RPMI8226 (cell line): ENCODE data around the gene PTPRT.

Experiments
- DNase-seq: peaks from one replicate; pipeline ENCODE4 v3.0.0-alpha.2; 2015

The PTPRT gene

GRCh38 chr20:42507874-42508273 is 681.8 kb downstream of the PTPRT start:
- no peak for DNase-seq

- no peak for DNase-seq
These were observed 683.3 kb downstream of the PTPRT start for GRCh38 chr20:42506397-42506796.

- no peak for DNase-seq
These were observed 687.1 kb downstream of the PTPRT start for GRCh38 chr20:42502591-42502990.

GRCh38 chr20:42496595-42496994 is 693.1 kb downstream of the PTPRT start:
- DNase-seq = no peak

DNA sequence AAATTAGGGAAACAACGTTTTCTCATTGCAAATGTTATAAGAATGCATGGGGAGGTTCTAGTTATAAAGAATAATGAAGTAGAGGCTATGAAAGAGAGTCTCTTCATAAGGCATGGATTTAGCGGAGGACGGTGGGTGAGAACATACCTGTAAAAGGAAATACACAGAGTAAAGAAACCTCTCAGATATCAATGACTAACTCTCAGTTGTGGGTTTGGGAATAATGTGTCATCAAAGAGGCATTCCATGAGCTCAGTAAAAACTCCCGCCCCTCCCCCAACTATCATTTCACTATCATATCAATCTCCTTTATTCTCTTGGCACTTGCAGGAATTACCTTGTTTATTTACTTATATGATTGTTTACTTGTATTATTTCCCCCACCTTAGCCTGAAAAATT is 695.4 kb downstream of the PTPRT start:
- DNase-seq = no peak

DNA sequence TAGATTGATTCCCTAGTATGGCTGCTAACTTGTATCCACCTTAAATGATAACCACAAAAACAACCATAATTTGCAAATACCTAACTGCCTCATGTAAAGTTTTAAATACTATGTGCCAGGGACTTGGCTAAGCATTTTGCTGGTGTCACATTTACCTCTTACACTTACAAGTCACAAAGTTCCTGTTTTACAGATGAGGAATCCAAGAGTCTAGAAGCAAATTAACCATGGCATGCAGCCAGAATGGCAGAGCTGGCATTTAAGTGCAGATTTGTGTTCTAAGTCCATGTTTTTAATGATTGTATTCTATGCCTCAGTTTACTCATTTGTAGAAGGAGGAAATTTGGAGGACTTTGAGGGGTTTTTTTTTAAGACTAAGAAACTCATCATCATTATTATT is 696.7 kb downstream of the PTPRT start:
- DNase-seq = no peak

- DNase-seq = no peak
These were observed 697.4 kb downstream of the PTPRT start for GRCh38 chr20:42492290-42492689.

DNA sequence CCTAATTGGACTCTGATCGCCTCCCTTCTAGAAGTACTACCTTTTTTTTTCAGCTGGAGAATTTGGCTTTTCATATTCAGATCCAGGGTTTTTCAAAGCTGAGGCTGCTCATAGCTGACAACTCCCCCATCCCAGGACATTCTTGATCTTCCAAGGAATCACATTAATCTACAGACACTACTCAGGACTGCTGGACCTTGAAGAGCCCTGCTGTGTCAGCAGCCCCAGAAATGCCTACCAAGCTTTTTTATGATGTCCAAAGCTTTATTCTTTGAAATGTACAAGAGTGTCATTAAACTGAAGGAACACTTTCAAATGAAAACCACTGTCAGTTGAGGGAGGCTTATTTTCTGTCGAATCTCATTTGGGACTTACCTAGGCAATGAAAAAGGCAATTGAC is 704.1 kb downstream of the PTPRT start:
- no peak for DNase-seq

DNA sequence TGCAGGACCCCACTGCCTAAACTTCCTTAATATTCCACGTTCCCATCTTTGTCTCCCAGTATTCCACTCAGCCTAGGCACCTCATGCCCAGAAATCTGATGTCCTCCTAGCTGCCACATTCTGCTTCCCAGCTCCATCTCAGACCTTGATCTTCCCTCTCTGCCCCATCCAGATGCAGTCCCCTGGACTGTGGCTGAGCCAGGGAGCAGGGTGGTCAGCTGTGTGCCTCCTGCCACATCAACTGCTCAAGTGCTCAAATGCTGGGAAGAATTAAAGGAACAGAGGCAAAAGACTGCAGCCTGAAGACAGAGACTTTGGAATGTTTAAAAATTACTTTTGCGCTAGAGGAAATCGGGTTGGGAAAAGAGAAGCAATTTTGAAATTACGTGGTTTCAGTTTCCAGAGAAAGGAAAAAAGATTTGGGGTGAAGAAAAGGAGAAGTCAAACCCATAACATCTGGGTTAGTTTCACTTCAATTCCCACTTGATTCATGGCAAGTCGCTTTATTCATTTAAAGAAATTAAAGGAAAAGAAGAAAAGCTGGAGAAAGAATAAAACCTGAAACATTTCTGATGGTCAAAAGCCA is 704.8 kb downstream of the PTPRT start:
- DNase-seq = no peak

GRCh38 chr20:42484335-42484734 is 705.4 kb downstream of the PTPRT start:
- no peak for DNase-seq

DNA sequence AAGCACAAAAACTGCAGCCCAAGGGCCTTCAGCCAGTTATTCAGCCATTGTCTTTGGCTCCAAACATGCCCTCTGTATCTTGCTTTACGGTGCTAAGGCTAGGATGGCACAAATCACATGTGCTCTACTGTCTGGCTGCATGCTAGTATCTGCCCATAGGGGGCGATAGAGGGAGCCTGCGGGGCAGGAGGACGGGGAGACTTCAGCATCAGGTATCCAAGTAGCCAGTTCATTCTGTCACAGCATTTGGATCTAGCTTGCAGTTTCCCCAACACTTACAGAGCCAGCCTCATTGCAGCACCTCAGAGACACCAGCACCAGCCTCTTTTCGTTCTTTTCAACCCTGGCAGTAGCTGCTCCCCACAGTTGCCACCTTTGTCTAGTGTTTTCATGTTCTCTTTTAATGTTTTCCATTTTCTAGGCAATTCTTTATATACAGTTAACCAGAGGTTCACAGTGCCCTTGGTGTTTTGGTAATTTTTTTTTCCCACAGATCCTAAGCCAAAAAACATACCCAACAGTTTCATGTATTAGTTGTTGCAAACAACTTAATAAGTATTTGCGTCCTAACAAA is 705.9 kb downstream of the PTPRT start:
- DNase-seq = peak; percentile 51

DNA sequence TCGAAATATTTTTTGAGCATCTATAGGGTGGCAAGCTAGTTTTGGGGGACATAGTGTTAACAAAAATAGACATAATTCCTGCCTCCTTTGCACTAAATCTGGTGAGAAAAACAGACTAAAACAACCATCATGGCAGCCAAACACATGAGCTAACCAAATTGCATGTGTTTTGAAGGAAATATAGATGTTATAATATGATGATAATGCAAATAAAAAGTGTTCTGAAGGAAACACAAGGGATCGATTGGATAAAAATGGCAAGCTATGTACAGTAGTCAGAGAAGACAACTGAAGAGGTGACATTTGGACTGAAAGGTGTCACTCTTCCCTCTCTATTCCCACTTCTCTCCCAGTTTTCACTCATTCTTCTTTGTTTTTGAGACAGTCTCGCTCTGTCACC is 706.9 kb downstream of the PTPRT start:
- DNase-seq = no peak

- no peak for DNase-seq
These were observed 713.9 kb downstream of the PTPRT start for GRCh38 chr20:42475773-42476172.

DNA sequence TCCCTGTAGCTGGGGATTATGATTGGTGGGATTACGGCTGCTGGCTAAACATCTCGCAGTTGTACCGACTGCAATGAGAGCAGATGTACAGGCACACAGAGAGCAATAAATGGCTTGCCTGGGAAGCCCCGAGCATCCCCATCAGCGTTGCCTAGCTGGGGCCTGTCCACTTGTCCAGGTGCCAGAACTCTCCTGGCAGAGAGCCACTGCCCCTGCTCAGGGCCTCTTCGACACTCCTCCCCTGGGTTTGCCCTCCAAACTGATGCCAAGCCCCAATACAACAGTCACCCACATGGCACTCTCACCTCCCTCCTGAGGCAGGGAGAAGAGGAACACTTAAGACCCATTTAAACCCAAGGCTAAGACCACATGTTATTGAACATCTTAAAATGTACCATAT is 715.1 kb downstream of the PTPRT start:
- DNase-seq = no peak

DNA sequence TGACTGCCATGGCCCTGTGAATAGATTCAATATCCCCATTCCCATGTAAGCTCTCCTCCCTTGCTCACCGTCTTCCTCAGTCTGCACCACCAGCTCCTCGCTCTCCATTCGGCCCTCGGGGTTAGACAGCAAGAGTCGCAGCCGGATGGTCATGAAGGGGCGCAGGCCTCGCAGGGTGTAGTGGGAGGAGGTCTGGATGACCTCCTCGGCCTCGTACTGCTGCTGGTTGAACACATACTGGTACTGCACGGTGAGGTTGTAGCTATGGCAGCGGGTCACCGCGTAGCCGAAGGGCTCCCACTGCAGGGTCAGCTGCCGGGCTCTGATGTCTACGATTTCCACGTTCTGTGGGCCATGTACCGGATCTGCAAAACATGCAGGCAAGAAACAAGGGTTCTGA is 717.5 kb downstream of the PTPRT start:
- DNase-seq = no peak

GRCh38 chr20:42461965-42462593 is 727.6 kb downstream of the PTPRT start:
- DNase-seq = peak; percentile 35

GRCh38 chr20:42461291-42461690 is 728.4 kb downstream of the PTPRT start:
- DNase-seq = no peak

DNA sequence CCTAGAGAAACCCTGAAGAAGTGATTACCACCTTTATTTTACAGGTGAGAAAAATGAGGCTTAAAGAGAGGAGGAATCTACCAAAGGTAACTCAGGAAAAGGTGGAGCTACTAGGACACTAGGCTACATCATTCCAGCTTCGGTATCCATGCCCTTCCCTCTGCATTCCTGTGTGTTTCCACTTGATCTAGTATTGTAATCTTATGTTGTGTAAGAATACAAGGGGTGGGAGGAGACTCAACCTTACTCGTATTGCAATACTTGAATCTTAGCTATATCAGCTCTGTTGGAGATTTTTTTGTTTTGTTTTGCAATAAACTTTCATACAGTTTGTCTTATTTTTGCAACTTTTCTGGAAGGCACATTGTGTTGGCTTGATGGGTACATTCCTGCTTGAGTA is 742.4 kb downstream of the PTPRT start:
- DNase-seq = no peak

DNA sequence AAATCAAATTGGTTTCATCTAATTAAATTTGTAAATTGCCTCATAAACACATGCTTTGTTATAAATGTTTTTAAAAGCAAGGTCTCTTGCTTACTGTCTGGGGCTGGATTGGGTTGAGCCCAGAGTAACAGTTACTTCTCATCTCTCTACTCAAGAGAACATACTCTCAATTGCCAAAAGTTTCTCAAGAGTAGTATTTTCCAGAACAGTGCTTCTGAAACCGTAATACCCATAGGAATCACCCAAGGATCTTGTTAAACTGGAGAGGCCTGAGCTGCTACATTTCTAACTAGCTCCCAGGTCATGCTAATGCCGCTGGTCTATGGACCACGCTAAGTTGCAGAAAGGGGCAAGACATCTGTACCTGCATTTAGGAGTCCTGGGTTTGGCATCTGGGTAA is 744.9 kb downstream of the PTPRT start:
- no peak for DNase-seq

GRCh38 chr20:42443200-42443599 is 746.5 kb downstream of the PTPRT start:
- DNase-seq = no peak

GRCh38 chr20:42442716-42443115 is 747.0 kb downstream of the PTPRT start:
- DNase-seq = no peak

DNA sequence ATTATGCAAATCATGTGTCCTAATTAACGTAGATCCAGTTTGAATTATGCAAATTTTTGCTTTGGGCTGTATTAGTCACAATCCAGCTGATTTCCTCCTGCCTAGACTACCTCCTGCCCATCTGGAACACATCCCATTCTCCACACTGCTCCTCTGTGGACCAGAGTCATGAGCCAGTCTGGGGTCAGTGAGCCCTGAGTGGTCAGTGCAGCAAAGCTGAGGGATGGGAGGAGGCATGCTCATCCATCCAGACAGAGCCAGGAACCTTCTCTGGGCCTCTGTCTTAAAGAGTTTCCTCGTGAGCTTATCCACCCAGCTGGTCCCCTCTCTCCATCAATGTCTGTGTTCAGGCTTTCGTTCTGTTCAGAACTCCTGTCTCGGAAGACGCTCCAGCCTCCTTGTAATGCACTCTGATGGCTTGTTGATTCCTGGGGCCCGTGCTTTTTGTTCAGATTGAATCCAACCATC is 747.8 kb downstream of the PTPRT start:
- no peak for DNase-seq

- no peak for DNase-seq
These were observed 748.4 kb downstream of the PTPRT start for GRCh38 chr20:42441196-42441863.

GRCh38 chr20:42435230-42435629 is 754.5 kb downstream of the PTPRT start:
- DNase-seq = peak; percentile 44
